PC-3 (cell line): ENCODE measurements around the gene ZBTB11. TPM values are rescaled to one million over a fixed set of nuclear protein-coding genes. Genes with fewer than 3 reads are reported as not detected.
"Not testable (repeated sequence)": the region's sequence is repeated elsewhere in the genome, so short reads cannot be mapped to it uniquely, and the experiment has no call there.

Source experiments
- ATAC-seq: fragments of 200-7000 bp; cut with Tn5 transposase; 2 replicates; pipeline ENCODE4 v1.9.1; 2020; ENCODE audit warnings: mild to moderate bottlenecking, moderate library complexity
- BruUV-seq: library from RNA; stranded (reverse); fragments of 400-500 nt; replicated peaks from 2 replicates; lab custom pipeline; 2021; lab: Mats Ljungman, UMichigan
- CTCF ChIA-PET: fragments of 300-600 bp; sonication (Branson Sonifier 250); formaldehyde crosslinking; loops from one replicate; lab custom pipeline; 2022; ENCODE audit warnings: antibody characterized with exemption; lab: Charles Lee
- POLR2A ChIA-PET: fragments of 300-600 bp; sonication (Branson Sonifier 250); formaldehyde crosslinking; loops from one replicate; lab custom pipeline; 2022; ENCODE audit warnings: antibody characterized with exemption; ENCODE audit not compliant: unreplicated experiment; lab: Charles Lee
- DNase-seq: peaks from one replicate; pipeline ENCODE4 v3.0.0-alpha.2; 2015
- H2AFZ ChIP-seq: fragments of 300-600 bp; sonication (generic); 2 replicates; pipeline ENCODE4 v1.6.0; 2016; ENCODE audit warnings: antibody characterized with exemption, low read length
- H3F3A ChIP-seq: fragments of 300-600 bp; sonication (generic); one replicate; pipeline ENCODE4 v1.6.0; 2017; ENCODE audit warnings: antibody characterized with exemption, low read length, control low read depth, mild to moderate bottlenecking; ENCODE audit not compliant: unreplicated experiment
- H3K27ac ChIP-seq: fragments of 300-600 bp; sonication (generic); 2 replicates; pipeline ENCODE4 v1.5.1; 2016; ENCODE audit warnings: mild to moderate bottlenecking, low read length
- H3K27me3 ChIP-seq: fragments of 300-600 bp; sonication (generic); 2 replicates; pipeline ENCODE4 v1.6.1; 2016; ENCODE audit warnings: low read length, mixed read lengths
- H3K36me3 ChIP-seq: fragments of 300-600 bp; sonication (generic); 2 replicates; pipeline ENCODE4 v1.6.1; 2016; ENCODE audit warnings: low read depth, mixed run types, low read length, mixed read lengths
- H3K4me1 ChIP-seq: fragments of 300-600 bp; sonication (generic); 2 replicates; pipeline ENCODE4 v1.5.1; 2016; ENCODE audit warnings: low read length; ENCODE audit not compliant: insufficient read depth
- H3K4me2 ChIP-seq: fragments of 300-600 bp; sonication (generic); 2 replicates; pipeline ENCODE4 v1.6.0; 2016; ENCODE audit warnings: low read length
- H3K4me3 ChIP-seq: fragments of 300-600 bp; sonication (generic); 2 replicates; pipeline ENCODE4 v1.5.1; 2016; ENCODE audit warnings: mild to moderate bottlenecking, low read length, mixed read lengths
- H3K79me2 ChIP-seq: fragments of 300-600 bp; sonication (generic); 2 replicates; pipeline ENCODE4 v1.6.1; 2017; ENCODE audit warnings: low read length, mixed read lengths
- H3K9ac ChIP-seq: fragments of 300-600 bp; sonication (generic); 2 replicates; pipeline ENCODE4 v1.6.0; 2016; ENCODE audit warnings: mild to moderate bottlenecking, low read length
- H3K9me2 ChIP-seq: fragments of 300-600 bp; sonication (generic); replicated peaks from 2 replicates; pipeline ENCODE4 v1.6.1; 2016; ENCODE audit warnings: mixed run types, low read length, mixed read lengths
- H3K9me3 ChIP-seq: fragments of 300-600 bp; sonication (generic); 2 replicates; pipeline ENCODE4 v1.6.1; 2016; ENCODE audit warnings: low read length, mixed read lengths
- H4K20me1 ChIP-seq: fragments of 300-600 bp; sonication (generic); 2 replicates; pipeline ENCODE4 v1.6.1; 2016; ENCODE audit warnings: low read length, mixed read lengths
- CTCF ChIP-seq: fragments of 300-600 bp; sonication (generic); conservative IDR thresholded peaks from 2 replicates; pipeline ENCODE4 v1.5.1; 2017; ENCODE audit warnings: antibody characterized with exemption, low read depth, mild to moderate bottlenecking, low read length
- EZH2 ChIP-seq: fragments of 300-600 bp; sonication (generic); IDR thresholded peaks from one replicate; pipeline ENCODE4 v1.6.1; 2017; ENCODE audit warnings: antibody characterized with exemption, mild to moderate bottlenecking, low read length; ENCODE audit not compliant: unreplicated experiment
- EZH2phosphoT487 ChIP-seq: fragments of 300-600 bp; sonication (generic); IDR thresholded peaks from 2 replicates; pipeline ENCODE4 v1.6.1; 2018; ENCODE audit warnings: mild to moderate bottlenecking, antibody characterized with exemption, low read length, borderline replicate concordance
- intact Hi-C: fragments of 100-400 bp; cut with micrococcal nuclease; formaldehyde crosslinking; loops from 2 replicates; pipeline ENCODE4 v1.9.0; 2023
- total RNA-seq: library from RNA; depleted of rRNA; stranded (reverse); fragments of >200 nt; gene quantifications from 2 replicates; pipeline ENCODE4 v1.2.3, GENCODE V29; 2014

The ZBTB11 gene
- total RNA-seq, 1 experiment from 2014 or later, result 27.6 TPM

GRCh38 chr3:101693540-101693939, 16.6 kb upstream of the ZBTB11 start:
- H3K36me3 ChIP-seq, H3K9me2 ChIP-seq, H3K27ac ChIP-seq, H3K4me2 ChIP-seq, H3F3A ChIP-seq, H4K20me1 ChIP-seq, H2AFZ ChIP-seq, CTCF ChIA-PET, POLR2A ChIA-PET, BruUV-seq, H3K9me3 ChIP-seq, H3K79me2 ChIP-seq, H3K9ac ChIP-seq, intact Hi-C loops, H3K4me3 ChIP-seq, H3K4me1 ChIP-seq, H3K27me3 ChIP-seq: not testable (repeated sequence)
- TF ChIP-seq CTCF, result peak; percentile 54
- ATAC-seq, result peak; percentile 88
- peak; percentile 71 for DNase-seq

- intact Hi-C loops, CTCF ChIA-PET, POLR2A ChIA-PET: not testable (repeated sequence)
Measured at GRCh38 chr3:101691685-101692671, 15.0 kb upstream of the ZBTB11 start.

GRCh38 chr3:101690972-101691371, 14.0 kb upstream of the ZBTB11 start:
- Histone ChIP-seq H3K79me2 (peaks cover 6% of the 10 kb centered on the region), H3K4me3 (no peak overlapping the region), H4K20me1 (peaks cover 2% of the 10 kb centered on the region), H3K27me3 (no peaks in the 10 kb centered on the region), H3F3A (no peaks in the 10 kb centered on the region), H3K9me3 (no peaks in the 10 kb centered on the region), H3K36me3 (peaks cover 2% of the 10 kb centered on the region), H3K27ac (no peak overlapping the region), H3K4me2 (no peak overlapping the region), H3K4me1 (peaks cover 7% of the 10 kb centered on the region; the same call in 1 of the 2 replicates), H3K9ac (no peak overlapping the region), H2AFZ (no peak overlapping the region), H3K9me2 (no peaks in the 10 kb centered on the region)
- ChIA-PET CTCF (interaction anchor here (0.7 kb wide), 1 partner anchor 13 kb away, joined by 6 read pairs; no protein-coding TSS in a partner anchor), POLR2A (no interaction called here)
- DNase-seq, result no peak
- no peak for ATAC-seq
- no peak for TF ChIP-seq EZH2phosphoT487
- no peak for TF ChIP-seq EZH2
- no peak for TF ChIP-seq CTCF
- BruUV-seq, result no TSS peak
- intact Hi-C loops, result no loop called here

More at GRCh38 chr3:101691685-101692671, 15.0 kb upstream of the ZBTB11 start:
- H3K4me2 ChIP-seq, H3K9ac ChIP-seq, H2AFZ ChIP-seq, H3K27ac ChIP-seq, H3K9me3 ChIP-seq, H3K4me1 ChIP-seq, H3F3A ChIP-seq, ATAC-seq, H3K4me3 ChIP-seq, H4K20me1 ChIP-seq, H3K36me3 ChIP-seq, DNase-seq, H3K79me2 ChIP-seq, H3K9me2 ChIP-seq, H3K27me3 ChIP-seq, BruUV-seq: not testable (repeated sequence)
